GM12874 (cell line): Measurements from ENCODE around the gene MZB1.

Experiments
- TF ChIP-seq, protein P1 (sequence below): IDR thresholded peaks from 2 replicates; pipeline ENCODE4 v1.5.1; 2011; ENCODE audit warnings: low read depth, mild to moderate bottlenecking, control low read depth, low read length, moderate library complexity; ENCODE audit not compliant: insufficient read depth

The MZB1 gene

DNA sequence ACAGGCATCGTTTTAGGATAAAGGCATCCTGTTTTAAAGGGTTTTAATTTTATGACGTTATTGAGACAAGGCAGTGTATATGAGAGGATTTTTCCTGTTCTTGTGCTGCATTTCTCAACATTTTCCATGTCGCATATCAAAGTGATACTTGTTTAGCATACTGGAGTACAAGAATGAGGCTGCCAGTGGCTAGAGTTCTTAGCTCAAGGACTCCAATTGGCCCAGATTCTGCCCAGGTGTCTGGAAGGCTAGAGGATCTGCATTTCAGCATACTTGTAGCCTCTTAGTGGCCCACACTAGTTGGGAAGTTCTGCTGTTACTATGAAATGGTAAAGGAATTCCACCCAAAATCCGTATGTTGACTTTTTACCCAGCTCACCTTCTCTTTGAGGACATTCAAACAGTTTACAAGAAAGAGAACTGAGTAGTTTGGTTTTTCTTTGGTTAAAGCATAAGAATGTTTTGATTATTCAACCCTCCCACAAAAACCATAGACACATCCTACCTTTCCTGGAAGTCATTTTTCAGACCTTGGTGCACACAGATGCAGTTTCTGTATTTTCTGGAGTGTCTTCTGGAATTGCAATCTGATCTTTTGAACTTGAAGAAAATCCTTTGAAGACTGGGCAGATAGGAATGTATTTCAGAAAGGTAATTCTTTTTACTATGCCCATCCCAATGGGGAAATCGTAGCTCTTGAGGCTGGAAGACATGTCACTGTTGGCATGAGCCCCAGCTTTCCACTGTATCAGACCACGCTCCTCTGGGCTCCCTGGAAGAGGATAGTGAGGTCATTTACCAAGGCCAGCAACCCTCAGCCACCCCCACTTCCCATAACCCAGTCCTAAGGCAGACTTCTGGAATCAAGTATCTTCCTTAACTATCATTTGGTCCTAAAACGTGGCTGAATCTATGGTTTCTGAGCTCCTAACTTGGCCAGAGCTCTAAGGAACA lies 18.0 kb downstream of the MZB1 start:
- TF ChIP-seq, protein P1, sequence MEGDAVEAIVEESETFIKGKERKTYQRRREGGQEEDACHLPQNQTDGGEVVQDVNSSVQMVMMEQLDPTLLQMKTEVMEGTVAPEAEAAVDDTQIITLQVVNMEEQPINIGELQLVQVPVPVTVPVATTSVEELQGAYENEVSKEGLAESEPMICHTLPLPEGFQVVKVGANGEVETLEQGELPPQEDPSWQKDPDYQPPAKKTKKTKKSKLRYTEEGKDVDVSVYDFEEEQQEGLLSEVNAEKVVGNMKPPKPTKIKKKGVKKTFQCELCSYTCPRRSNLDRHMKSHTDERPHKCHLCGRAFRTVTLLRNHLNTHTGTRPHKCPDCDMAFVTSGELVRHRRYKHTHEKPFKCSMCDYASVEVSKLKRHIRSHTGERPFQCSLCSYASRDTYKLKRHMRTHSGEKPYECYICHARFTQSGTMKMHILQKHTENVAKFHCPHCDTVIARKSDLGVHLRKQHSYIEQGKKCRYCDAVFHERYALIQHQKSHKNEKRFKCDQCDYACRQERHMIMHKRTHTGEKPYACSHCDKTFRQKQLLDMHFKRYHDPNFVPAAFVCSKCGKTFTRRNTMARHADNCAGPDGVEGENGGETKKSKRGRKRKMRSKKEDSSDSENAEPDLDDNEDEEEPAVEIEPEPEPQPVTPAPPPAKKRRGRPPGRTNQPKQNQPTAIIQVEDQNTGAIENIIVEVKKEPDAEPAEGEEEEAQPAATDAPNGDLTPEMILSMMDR, result no peak

GRCh38 chr5:139369181-139369580 lies 20.5 kb downstream of the MZB1 start:
- TF ChIP-seq, protein P1, result no peak

- TF ChIP-seq, protein P1, result no peak
These were observed 21.1 kb downstream of the MZB1 start for GRCh38 chr5:139368613-139369012.

DNA sequence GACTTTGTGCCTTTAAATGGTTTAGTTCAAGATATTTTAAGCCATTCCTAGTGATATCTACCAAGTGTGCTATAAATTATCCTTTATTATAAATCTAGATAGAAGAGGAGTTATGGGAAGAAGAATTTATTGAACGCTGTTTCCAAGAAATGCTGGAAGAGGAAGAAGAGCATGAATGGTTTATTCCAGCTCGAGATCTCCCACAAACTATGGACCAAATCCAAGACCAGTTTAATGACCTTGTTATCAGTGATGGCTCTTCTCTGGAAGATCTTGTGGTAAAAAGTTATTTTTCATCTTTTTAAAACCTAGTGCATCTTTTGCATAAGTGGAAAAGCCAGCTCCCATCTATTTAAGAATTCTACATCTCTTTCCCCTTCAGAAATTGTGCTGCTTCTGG lies 25.2 kb downstream of the MZB1 start:
- TF ChIP-seq, protein P1, result no peak

DNA sequence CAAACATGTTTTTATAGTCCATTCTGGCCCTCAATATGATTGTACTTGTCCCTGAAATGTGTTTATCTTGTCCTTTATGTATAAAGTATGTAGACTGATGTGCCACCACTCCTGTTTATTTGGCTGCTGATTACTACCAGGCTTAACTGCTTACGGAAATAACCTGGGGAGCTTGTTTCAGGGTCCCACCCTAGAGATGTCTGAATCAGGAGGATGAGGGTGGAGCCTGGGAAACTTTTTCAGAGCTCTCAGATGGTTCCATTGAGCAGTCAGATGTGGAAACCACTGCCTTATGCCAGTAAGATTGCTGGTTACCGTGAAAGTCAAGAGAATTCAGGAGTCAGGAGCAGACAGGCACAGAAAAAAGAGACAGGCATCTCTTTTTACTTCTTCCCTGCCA lies 25.8 kb downstream of the MZB1 start:
- TF ChIP-seq, protein P1, result no peak

- TF ChIP-seq, protein P1, result no peak
These were observed 27.8 kb downstream of the MZB1 start for GRCh38 chr5:139361835-139362429.

DNA sequence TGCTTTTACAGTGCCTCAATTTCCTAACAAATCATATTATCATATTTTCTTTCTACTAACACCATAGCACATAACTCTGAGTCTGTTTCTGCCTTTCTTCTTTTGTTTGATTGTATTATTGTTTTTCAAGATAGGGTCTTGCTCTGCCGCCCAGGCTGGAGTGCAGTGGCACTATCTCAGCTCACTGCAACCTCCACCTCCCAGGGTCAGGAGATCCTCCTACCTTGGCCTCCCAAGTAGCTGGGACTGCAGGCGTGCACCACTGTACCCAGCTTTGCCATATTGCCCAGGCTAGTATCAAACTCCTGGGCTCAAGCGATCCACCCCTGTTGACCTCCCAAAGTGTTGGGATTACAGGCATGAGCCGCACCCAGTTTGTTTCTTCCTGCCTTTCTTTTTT lies 29.3 kb downstream of the MZB1 start:
- TF ChIP-seq, protein P1, result no peak
